ENCODE data around the gene TAGLN2. TPM values are rescaled to one million over a fixed set of nuclear protein-coding genes. Genes with fewer than 3 reads are reported as not detected.

Gene TAGLN2
- total RNA-seq, 1 donor from 2014 or later = 138 TPM

DNA sequence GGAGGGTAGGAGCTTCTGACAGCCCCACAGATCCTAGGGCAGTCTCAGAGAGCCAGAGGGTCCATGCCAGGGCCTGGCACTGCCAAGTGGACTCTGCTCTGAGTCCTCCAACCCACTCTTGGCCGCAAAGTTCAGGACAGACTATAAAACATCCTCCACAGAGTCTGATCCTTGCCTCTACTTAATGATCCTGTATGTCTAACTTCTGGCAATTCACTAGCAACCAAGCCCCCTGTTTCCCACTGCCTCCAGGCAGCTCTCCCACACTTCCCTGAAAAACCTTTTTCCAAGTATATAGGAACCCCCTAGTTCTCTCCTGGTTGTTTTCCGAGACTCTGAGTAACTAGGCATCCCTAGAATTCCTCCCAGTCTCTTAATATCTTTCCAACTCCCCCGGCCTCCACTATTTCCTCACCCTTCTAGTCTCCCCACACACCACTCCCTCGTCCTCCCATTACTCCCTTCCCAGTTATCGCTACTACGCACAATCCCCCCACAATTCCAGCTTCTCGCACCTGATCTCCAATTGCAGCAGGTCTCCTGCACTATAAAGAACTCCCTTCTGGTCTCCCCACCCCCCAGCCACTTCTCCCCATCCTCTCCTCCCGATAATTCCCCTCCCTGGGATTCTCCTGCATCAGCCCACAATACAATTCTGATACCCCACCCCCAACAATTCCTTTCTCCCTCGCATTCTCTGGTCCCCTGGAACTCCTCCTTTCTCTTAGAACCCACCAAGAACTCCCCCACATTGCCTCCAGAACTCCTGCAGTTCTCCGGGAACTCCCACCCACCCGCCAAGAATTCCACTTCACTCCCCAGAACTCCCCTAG lies 19.5 kb upstream of the TAGLN2 start:
- H3K4me3 Mint-ChIP-seq = peak overlapping the region; percentile 98
- peaks cover 5% of the 10 kb centered on the region for H3K36me3 Mint-ChIP-seq
- peaks cover 57% of the 10 kb centered on the region for H3K4me1 Mint-ChIP-seq (ENCODE audit: unreplicated experiment)
- no peaks in the 10 kb centered on the region for H3K9me3 Mint-ChIP-seq
- H3K27ac Mint-ChIP-seq = peak overlapping the region; percentile 91
- no peaks in the 10 kb centered on the region for H3K27me3 Mint-ChIP-seq
- TF ChIP-seq, protein P1, sequence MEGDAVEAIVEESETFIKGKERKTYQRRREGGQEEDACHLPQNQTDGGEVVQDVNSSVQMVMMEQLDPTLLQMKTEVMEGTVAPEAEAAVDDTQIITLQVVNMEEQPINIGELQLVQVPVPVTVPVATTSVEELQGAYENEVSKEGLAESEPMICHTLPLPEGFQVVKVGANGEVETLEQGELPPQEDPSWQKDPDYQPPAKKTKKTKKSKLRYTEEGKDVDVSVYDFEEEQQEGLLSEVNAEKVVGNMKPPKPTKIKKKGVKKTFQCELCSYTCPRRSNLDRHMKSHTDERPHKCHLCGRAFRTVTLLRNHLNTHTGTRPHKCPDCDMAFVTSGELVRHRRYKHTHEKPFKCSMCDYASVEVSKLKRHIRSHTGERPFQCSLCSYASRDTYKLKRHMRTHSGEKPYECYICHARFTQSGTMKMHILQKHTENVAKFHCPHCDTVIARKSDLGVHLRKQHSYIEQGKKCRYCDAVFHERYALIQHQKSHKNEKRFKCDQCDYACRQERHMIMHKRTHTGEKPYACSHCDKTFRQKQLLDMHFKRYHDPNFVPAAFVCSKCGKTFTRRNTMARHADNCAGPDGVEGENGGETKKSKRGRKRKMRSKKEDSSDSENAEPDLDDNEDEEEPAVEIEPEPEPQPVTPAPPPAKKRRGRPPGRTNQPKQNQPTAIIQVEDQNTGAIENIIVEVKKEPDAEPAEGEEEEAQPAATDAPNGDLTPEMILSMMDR (conservative IDR thresholded peaks at IDR 0.05) = no peak
- DNase-seq (ENCODE audit: extremely low spot score, unreplicated experiment) = no peak

DNA sequence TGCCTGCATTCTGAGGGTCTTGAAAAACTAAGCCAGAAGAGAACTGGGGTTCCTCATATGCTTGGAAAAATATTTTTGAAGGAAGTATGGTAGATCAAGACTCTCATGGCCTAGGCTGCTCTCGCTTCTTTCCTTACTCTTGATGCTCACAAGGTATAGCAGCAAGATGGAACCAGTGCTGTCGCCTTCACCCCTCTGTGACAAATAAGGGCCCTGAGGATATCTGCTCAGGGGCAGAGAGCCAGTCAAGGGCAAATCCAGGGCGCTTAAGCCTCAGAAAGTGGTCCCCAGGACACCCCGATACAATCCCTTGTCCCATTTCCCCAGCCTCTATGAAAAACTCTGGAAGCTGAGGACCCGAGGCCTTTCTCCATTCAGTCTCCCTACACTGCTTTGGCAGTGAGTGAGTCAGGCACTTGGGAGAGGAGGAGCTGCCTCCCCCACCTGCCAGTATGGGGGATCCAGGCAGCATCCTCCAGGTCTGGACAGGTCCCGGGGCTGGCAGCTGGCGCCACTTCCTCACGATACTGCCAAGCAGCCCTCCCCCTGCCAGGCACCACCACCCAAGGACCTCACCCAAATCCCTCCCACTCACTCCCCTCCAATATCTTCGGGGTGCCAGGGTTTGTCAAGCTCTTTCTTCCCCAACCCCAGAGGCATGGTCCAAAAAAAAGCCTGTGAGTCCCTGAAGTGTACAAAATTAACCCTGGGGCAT lies 18.8 kb upstream of the TAGLN2 start:
- no peaks in the 10 kb centered on the region for H3K9me3 Mint-ChIP-seq
- no peak overlapping the region for H3K27ac Mint-ChIP-seq
- H3K36me3 Mint-ChIP-seq = peaks cover 10% of the 10 kb centered on the region
- TF ChIP-seq, protein P1 (conservative IDR thresholded peaks at IDR 0.05) = no peak
- H3K27me3 Mint-ChIP-seq = no peaks in the 10 kb centered on the region
- H3K4me3 Mint-ChIP-seq = peak overlapping the region; percentile 98
- H3K4me1 Mint-ChIP-seq (ENCODE audit: unreplicated experiment) = peaks cover 59% of the 10 kb centered on the region
- DNase-seq (ENCODE audit: extremely low spot score, unreplicated experiment) = no peak

DNA sequence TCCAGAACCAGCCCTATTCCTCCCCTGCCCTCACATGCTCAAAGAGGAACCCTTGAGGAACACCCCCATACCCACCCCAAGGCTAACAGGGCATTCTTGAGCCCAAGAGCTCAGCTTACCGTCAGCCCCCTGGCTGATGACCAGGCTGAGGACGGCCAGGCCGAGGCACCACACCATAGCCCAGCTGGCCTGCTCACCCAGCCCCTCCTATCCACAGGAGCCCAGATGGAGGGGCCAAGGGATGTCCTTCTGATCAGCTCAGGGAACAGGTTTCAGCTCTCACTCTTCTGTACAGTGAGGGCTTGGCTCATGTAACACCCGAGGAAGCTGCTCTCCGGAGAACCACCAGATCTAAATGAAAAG lies 18.0 kb upstream of the TAGLN2 start:
- Mint-ChIP-seq H3K4me1 (ENCODE audit: unreplicated experiment) (peaks cover 65% of the 10 kb centered on the region), H3K27ac (no peak overlapping the region), H3K27me3 (no peaks in the 10 kb centered on the region), H3K36me3 (peaks cover 10% of the 10 kb centered on the region), H3K4me3 (peak overlapping the region; percentile 73), H3K9me3 (no peaks in the 10 kb centered on the region)
- DNase-seq (ENCODE audit: extremely low spot score, unreplicated experiment) = no peak
- TF ChIP-seq, protein P1 (conservative IDR thresholded peaks at IDR 0.05) = no peak

DNA sequence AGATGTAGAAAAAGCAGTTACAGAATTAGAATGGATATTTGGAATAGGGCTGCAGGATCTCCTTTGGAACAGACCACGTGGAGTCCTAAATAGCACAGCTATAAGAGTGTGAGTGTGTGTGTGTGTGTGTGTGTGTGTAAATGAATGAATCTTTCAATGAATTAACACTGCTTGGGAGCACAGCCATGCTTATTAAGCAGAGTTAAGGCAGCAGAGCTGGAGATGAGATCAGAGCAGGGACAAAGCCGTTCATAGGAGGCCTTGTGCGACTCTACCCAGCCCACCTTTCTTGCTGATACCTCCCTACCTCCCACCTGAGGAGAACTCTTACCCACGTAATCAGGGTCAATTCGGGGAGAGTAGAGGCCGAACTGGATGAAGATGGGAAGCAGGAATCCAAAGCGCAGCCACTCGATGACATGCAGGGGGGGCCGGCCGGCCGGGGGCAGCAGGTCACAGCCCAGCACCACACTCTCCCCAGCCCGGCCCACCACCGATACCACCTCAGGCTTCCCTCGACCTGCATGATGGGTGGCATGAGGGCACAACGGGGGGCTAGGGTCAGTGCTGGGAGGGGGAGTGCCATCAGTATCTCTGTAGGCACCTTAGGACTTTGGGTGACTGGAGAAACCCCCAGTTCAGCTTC lies 17.4 kb upstream of the TAGLN2 start:
- Mint-ChIP-seq H3K27me3 (no peaks in the 10 kb centered on the region), H3K36me3 (peaks cover 10% of the 10 kb centered on the region), H3K4me3 (peak overlapping the region; percentile 75), H3K9me3 (no peaks in the 10 kb centered on the region), H3K27ac (peak overlapping the region; percentile 67), H3K4me1 (ENCODE audit: unreplicated experiment) (peaks cover 69% of the 10 kb centered on the region)
- no peak for DNase-seq (ENCODE audit: extremely low spot score, unreplicated experiment)
- TF ChIP-seq, protein P1 (conservative IDR thresholded peaks at IDR 0.05) = no peak

DNA sequence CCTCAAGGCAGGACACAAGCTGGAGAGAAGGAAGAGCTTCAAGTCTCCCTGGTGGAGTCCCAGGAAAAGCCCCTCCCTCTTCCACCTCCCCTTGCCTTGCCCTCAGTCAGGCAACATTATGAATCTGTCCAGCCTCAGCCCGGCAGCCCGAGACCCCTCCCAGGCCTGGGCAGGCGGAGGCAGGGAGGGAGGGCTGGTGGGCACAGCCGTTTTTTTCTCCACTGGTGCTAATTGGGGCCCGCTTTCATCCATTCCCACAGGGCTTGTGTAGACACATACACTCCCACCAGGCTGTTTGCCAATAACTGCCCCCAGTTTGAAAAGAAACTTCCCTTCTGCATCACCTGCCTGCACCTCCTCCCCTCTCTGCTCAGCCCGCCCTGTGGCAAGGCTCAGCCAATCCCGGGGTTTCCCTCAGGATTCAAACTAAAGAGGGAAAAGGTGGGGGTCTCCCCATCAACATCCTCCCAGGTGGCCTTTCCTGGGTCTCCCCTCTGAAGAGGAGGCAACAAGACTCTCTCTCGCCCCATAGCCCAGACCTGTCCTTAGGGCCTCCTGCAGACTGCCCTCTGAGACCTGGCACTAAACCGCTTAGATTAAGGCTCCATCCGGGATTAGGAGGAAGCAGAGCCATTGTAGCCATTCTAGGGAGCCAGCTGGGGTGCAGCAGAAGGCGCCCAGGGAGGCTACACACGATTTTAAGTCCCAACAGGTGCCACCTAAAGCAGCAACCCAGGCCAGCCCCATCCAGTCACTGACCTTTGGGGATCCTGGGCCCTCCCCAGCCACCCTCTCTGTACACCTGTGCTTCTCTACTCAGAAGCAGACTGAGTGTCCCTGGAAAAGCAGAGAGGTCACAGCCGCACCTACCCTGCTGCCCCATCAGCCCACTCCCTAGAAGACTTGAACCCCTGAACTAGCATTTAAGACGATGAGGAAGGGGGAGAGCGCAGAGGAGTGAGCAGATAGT lies 16.6 kb upstream of the TAGLN2 start:
- peaks cover 74% of the 10 kb centered on the region for H3K4me1 Mint-ChIP-seq (ENCODE audit: unreplicated experiment)
- no peak overlapping the region for H3K27ac Mint-ChIP-seq
- H3K36me3 Mint-ChIP-seq = peaks cover 10% of the 10 kb centered on the region
- no peak for DNase-seq (ENCODE audit: extremely low spot score, unreplicated experiment)
- peak overlapping the region; percentile 75 for H3K4me3 Mint-ChIP-seq
- no peaks in the 10 kb centered on the region for H3K9me3 Mint-ChIP-seq
- TF ChIP-seq, protein P1 (conservative IDR thresholded peaks at IDR 0.05) = no peak
- no peaks in the 10 kb centered on the region for H3K27me3 Mint-ChIP-seq
